HepG2 (cell line): ENCODE results near the gene SEBOX. TPM values are rescaled to one million over a fixed set of nuclear protein-coding genes. Genes with fewer than 3 reads are reported as not detected.
A peak's percentile ranks its signal among the peaks of the same experiment; 100 is the strongest.

ENCODE experiments used
- FOSL1 ChIP-seq: sonication (generic); formaldehyde crosslinking; IDR thresholded peaks from 2 replicates; pipeline ENCODE4 v1.9.0; 2021; ENCODE audit warnings: missing genetic modification reagents, borderline replicate concordance
- HMGXB3 ChIP-seq: sonication (generic); formaldehyde crosslinking; IDR thresholded peaks from 2 replicates; pipeline ENCODE4 v1.4.0; 2020; ENCODE audit warnings: missing genetic modification reagents, borderline replicate concordance
- KAT2B ChIP-seq: fragments of 150-350 bp; IDR thresholded peaks from 2 replicates; pipeline ENCODE4 v1.6.1; 2014; ENCODE audit warnings: low read depth, low read length, borderline replicate concordance
- REL ChIP-seq: sonication (generic); formaldehyde crosslinking; conservative IDR thresholded peaks from 2 replicates; pipeline ENCODE4 v1.8.0; 2022; ENCODE audit warnings: mild to moderate bottlenecking, missing genetic modification reagents, moderate library complexity
- SETDB1 ChIP-seq: sonication (generic); formaldehyde crosslinking; IDR thresholded peaks from 2 replicates; pipeline ENCODE4 v1.5.1; 2020; ENCODE audit warnings: missing genetic modification reagents, mild to moderate bottlenecking, borderline replicate concordance
- SRSF1 ChIP-seq: fragments of 200-400 bp; formaldehyde crosslinking; optimal IDR thresholded peaks from 2 replicates; pipeline ENCODE3; 2017; ENCODE audit warnings: mild to moderate bottlenecking, low read depth, low read length, moderate library complexity
- TFDP2 ChIP-seq: sonication (generic); formaldehyde crosslinking; IDR thresholded peaks from 2 replicates; pipeline ENCODE4 v1.4.0; 2020; ENCODE audit warnings: missing genetic modification reagents
- ZMYM3 ChIP-seq: sonication (generic); formaldehyde crosslinking; IDR thresholded peaks from 2 replicates; pipeline ENCODE4 v1.5.1; 2020; ENCODE audit warnings: mild to moderate bottlenecking, missing genetic modification reagents
- ZNF138 ChIP-seq: sonication (generic); formaldehyde crosslinking; IDR thresholded peaks from 2 replicates; pipeline ENCODE4 v1.5.0; 2020; ENCODE audit warnings: mild to moderate bottlenecking, low read depth, missing genetic modification reagents
- ZNF615 ChIP-seq: sonication (generic); formaldehyde crosslinking; IDR thresholded peaks from 2 replicates; pipeline ENCODE4 v1.5.0; 2020; ENCODE audit warnings: mild to moderate bottlenecking, missing genetic modification reagents, borderline replicate concordance
- polyA plus RNA-seq, 8 experiments: library from polyadenylated mRNA; depleted of rRNA in 3 of 8; stranded (reverse) in 7 of 8; unstranded in 1 of 8; fragments of >200 nt; fragmentation: Illumina TruSeq in 4 of 8; extraction: Trizol in 4 of 8; gene quantifications; 2 replicates each; pipeline versions ENCODE4 v1.2.1 to v1.2.3, GENCODE V29; 2011 to 2016; ENCODE audit warnings: low read depth in 4 of 8, missing spikeins in 1 of 8, mixed read lengths in 1 of 8; ENCODE audit not compliant: insufficient read depth in 1 of 8
- total RNA-seq, 5 experiments: library from RNA; depleted of rRNA; stranded (reverse); fragments of >200 nt; fragmentation: Illumina TruSeq; extraction: Trizol; gene quantifications; 2 replicates each; pipeline ENCODE4 v1.2.3, GENCODE V29; 2016; ENCODE audit warnings: low read depth in 1 of 5
- TF ChIP-seq, protein P1 (sequence below): sonication (generic); formaldehyde crosslinking; IDR thresholded peaks from 2 replicates; pipeline ENCODE4 v1.4.0; 2020; ENCODE audit warnings: missing genetic modification reagents, borderline replicate concordance
- TF ChIP-seq, protein P2 (sequence below): sonication (generic); formaldehyde crosslinking; IDR thresholded peaks from 2 replicates; pipeline ENCODE4 v1.5.1; 2020; ENCODE audit warnings: missing genetic modification reagents, mild to moderate bottlenecking, borderline replicate concordance
- TF ChIP-seq, protein P3 (sequence below): sonication (generic); formaldehyde crosslinking; IDR thresholded peaks from 2 replicates; pipeline ENCODE4 v1.5.1; 2020; ENCODE audit warnings: mild to moderate bottlenecking, missing genetic modification reagents

Gene SEBOX
- total and polyA plus RNA-seq, 2 of the 13 experiments (the other 11 are each of a cell fraction or from before 2014, with no cell fraction given), result not detected

DNA sequence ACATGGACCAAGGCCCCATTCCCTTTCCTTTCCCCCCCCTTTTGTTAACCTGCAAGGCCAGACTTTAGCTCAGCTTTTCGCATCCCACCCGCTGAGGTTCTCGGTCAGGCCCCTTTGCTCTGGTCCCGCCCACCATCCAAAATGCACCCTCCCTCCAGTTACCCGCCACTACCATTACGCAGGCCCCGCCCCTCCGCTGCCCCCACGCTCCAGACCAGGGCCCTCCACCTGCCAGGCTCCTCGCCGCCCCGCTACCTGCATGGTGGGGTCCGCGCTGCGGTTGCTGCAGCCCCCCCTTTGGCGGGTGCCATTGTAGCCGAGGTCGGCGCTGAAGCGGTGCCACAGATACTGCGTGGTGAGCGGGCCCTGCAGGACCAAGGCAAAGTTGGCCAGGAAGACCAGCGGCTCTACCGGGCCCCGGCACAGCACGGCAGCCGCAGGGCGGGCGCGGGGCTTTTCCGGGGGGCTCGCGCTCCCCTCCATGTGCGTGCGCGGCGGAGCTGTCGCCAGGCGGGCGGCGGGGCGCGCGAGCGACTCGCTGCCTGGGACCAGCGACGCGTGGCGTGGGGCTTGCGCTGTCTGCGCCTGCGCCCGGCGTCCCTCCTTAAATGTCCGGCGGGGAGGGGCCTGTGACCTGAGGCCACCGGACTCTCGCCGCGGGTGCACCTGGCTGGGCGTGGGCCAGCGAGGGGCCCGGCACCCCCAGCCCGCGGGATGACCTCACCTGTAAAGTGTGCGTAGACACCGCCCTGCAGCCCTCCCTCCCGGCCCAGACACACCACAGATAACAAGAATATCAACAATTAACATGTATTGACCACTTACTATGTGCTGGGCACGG, 40.9 kb upstream of the SEBOX start, which contains the start of gene SLC46A1 (continued):
- TF ChIP-seq, protein P1, sequence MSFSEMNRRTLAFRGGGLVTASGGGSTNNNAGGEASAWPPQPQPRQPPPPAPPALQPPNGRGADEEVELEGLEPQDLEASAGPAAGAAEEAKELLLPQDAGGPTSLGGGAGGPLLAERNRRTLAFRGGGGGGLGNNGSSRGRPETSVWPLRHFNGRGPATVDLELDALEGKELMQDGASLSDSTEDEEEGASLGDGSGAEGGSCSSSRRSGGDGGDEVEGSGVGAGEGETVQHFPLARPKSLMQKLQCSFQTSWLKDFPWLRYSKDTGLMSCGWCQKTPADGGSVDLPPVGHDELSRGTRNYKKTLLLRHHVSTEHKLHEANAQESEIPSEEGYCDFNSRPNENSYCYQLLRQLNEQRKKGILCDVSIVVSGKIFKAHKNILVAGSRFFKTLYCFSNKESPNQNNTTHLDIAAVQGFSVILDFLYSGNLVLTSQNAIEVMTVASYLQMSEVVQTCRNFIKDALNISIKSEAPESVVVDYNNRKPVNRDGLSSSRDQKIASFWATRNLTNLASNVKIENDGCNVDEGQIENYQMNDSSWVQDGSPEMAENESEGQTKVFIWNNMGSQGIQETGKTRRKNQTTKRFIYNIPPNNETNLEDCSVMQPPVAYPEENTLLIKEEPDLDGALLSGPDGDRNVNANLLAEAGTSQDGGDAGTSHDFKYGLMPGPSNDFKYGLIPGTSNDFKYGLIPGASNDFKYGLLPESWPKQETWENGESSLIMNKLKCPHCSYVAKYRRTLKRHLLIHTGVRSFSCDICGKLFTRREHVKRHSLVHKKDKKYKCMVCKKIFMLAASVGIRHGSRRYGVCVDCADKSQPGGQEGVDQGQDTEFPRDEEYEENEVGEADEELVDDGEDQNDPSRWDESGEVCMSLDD (CRISPR knock-in tag), result 0 out of 2 replicates have a peak, but pooled peaks have one; percentile 50
- TF ChIP-seq SETDB1 (no peak), SRSF1 (peak; percentile 46), ZNF138 (no peak), ZNF615 (no peak), KAT2B (no peak), REL (0 out of 2 replicates have a peak, but pooled peaks have one; percentile 58), HMGXB3 (CRISPR knock-in tag) (no peak), ZMYM3 (CRISPR knock-in tag) (no peak), FOSL1 (CRISPR knock-in tag) (no peak), TFDP2 (CRISPR knock-in tag) (peak; percentile 44; the same call in 1 of the 2 replicates)
- TF ChIP-seq, protein P2, sequence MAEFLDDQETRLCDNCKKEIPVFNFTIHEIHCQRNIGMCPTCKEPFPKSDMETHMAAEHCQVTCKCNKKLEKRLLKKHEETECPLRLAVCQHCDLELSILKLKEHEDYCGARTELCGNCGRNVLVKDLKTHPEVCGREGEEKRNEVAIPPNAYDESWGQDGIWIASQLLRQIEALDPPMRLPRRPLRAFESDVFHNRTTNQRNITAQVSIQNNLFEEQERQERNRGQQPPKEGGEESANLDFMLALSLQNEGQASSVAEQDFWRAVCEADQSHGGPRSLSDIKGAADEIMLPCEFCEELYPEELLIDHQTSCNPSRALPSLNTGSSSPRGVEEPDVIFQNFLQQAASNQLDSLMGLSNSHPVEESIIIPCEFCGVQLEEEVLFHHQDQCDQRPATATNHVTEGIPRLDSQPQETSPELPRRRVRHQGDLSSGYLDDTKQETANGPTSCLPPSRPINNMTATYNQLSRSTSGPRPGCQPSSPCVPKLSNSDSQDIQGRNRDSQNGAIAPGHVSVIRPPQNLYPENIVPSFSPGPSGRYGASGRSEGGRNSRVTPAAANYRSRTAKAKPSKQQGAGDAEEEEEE (CRISPR knock-in tag), result no peak
- TF ChIP-seq, protein P3, sequence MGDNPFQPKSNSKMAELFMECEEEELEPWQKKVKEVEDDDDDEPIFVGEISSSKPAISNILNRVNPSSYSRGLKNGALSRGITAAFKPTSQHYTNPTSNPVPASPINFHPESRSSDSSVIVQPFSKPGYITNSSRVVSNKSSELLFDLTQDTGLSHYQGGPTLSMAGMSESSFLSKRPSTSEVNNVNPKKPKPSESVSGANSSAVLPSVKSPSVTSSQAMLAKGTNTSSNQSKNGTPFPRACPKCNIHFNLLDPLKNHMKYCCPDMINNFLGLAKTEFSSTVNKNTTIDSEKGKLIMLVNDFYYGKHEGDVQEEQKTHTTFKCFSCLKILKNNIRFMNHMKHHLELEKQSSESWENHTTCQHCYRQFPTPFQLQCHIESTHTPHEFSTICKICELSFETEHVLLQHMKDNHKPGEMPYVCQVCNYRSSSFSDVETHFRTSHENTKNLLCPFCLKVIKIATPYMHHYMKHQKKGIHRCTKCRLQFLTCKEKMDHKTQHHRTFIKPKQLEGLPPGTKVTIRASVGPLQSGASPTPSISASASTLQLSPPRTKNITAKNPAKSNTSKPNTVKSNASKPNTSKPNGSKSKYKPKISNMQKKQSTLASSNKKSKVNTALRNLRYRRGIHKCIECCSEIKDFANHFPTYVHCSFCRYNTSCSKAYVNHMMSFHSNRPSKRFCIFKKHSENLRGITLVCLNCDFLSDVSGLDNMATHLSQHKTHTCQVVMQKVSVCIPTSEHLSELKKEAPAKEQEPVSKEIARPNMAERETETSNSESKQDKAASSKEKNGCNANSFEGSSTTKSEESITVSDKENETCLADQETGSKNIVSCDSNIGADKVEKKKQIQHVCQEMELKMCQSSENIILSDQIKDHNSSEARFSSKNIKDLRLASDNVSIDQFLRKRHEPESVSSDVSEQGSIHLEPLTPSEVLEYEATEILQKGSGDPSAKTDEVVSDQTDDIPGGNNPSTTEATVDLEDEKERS (CRISPR knock-in tag), result no peak
